SJCRH30 (cell line): ENCODE measurements around the gene ANKMY1. TPM values are rescaled to one million over a fixed set of nuclear protein-coding genes. Genes with fewer than 3 reads are reported as not detected.
"Not testable (repeated sequence)": the region's sequence is repeated elsewhere in the genome, so short reads cannot be mapped to it uniquely, and the experiment has no call there.

Experiments used
- DNase-seq, 2 experiments: peaks; one replicate each; pipeline ENCODE4 v3.0.0-alpha.2; 2015 to 2020
- H3K27ac ChIP-seq: fragments of 250-450 bp; sonication (Bioruptor Pico); 2 replicates; pipeline ENCODE4 v1.5.1; 2020; ENCODE audit warnings: mild to moderate bottlenecking, moderate library complexity
- H3K27me3 ChIP-seq: fragments of 250-450 bp; sonication (Bioruptor Pico); 2 replicates; pipeline ENCODE4 v1.5.1; 2020; ENCODE audit warnings: mild to moderate bottlenecking, moderate library complexity
- H3K36me3 ChIP-seq: fragments of 250-450 bp; sonication (Bioruptor Pico); 2 replicates; pipeline ENCODE4 v1.5.1; 2020; ENCODE audit warnings: mild to moderate bottlenecking, moderate library complexity
- H3K4me1 ChIP-seq: fragments of 250-450 bp; sonication (Bioruptor Pico); 2 replicates; pipeline ENCODE4 v1.5.1; 2020; ENCODE audit warnings: mild to moderate bottlenecking, moderate library complexity
- H3K4me3 ChIP-seq: fragments of 250-450 bp; sonication (Bioruptor Pico); 2 replicates; pipeline ENCODE4 v1.5.1; 2020; ENCODE audit warnings: mild to moderate bottlenecking, moderate library complexity
- H3K9me3 ChIP-seq: fragments of 250-450 bp; sonication (Bioruptor Pico); replicated peaks from 2 replicates; pipeline ENCODE4 v1.5.1; 2020; ENCODE audit warnings: mild to moderate bottlenecking, moderate library complexity
- total RNA-seq: library from RNA; depleted of rRNA; stranded (reverse); fragments of >200 nt; shearing (Covaris generic); gene quantifications from 2 replicates; pipeline ENCODE4 v1.2.3, GENCODE V29; 2014

ANKMY1 gene
- total RNA-seq, 1 experiment from 2014 or later, result 6.7 TPM

GRCh38 chr2:240563231-240563630 is 5.4 kb upstream of the ANKMY1 start:
- H3K4me3 ChIP-seq, H3K27me3 ChIP-seq, H3K27ac ChIP-seq, H3K36me3 ChIP-seq, H3K9me3 ChIP-seq, DNase-seq: not testable (repeated sequence)
- peaks cover 25% of the 10 kb centered on the region for H3K4me1 ChIP-seq

GRCh38 chr2:240561325-240561971 is 3.7 kb upstream of the ANKMY1 start:
- Histone ChIP-seq H3K9me3 (no peaks in the 10 kb centered on the region), H3K4me1 (peaks cover 15% of the 10 kb centered on the region), H3K36me3 (no peaks in the 10 kb centered on the region), H3K27ac (peak overlapping the region; percentile 95; the same call in 1 of the 2 replicates), H3K4me3 (peak overlapping the region; percentile 87), H3K27me3 (no peaks in the 10 kb centered on the region)
- DNase-seq, result no peak

GRCh38 chr2:240560480-240561324 is 2.9 kb upstream of the ANKMY1 start:
- Histone ChIP-seq H3K4me1 (peaks cover 11% of the 10 kb centered on the region), H3K27ac (peak overlapping the region; percentile 95), H3K9me3 (no peaks in the 10 kb centered on the region), H3K27me3 (no peaks in the 10 kb centered on the region), H3K4me3 (peak overlapping the region; percentile 87), H3K36me3 (no peaks in the 10 kb centered on the region)
- peak; percentile 99 to 100 for DNase-seq

- Histone ChIP-seq H3K36me3 (no peaks in the 10 kb centered on the region), H3K9me3 (no peaks in the 10 kb centered on the region), H3K4me1 (peaks cover 5% of the 10 kb centered on the region), H3K27me3 (no peaks in the 10 kb centered on the region), H3K4me3 (peak within 1 kb of the TSS; percentile 87), H3K27ac (peak within 1 kb of the TSS; percentile 95)
- DNase-seq, result peak; percentile 89 to 93
Measured at GRCh38 chr2:240560084-240560479, 2.3 kb upstream of the ANKMY1 start, which contains the start of gene DUSP28. TSS of gene DUSP28 (plus strand) at chr2:240560357. CDS start at chr2:240560685, 328 bp downstream.

- no peaks in the 10 kb centered on the region for H3K9me3 ChIP-seq
- H3K4me3 ChIP-seq, result no peak overlapping the region
- no peaks in the 10 kb centered on the region for H3K36me3 ChIP-seq
- H3K27ac ChIP-seq, result no peak overlapping the region
- no peaks in the 10 kb centered on the region for H3K27me3 ChIP-seq
- DNase-seq, result no peak
- H3K4me1 ChIP-seq, result peaks cover 3% of the 10 kb centered on the region
Measured at GRCh38 chr2:240559286-240559685, 1.5 kb upstream of the ANKMY1 start.

GRCh38 chr2:240558236-240558761 is 511 bp upstream of the ANKMY1 start:
- Histone ChIP-seq H3K4me3 (no peak overlapping the region), H3K4me1 (peaks cover 3% of the 10 kb centered on the region), H3K27ac (no peak overlapping the region), H3K36me3 (no peaks in the 10 kb centered on the region), H3K27me3 (no peaks in the 10 kb centered on the region), H3K9me3 (no peaks in the 10 kb centered on the region)
- DNase-seq, result no peak

- Histone ChIP-seq H3K4me1 (peaks cover 3% of the 10 kb centered on the region), H3K27me3 (no peaks in the 10 kb centered on the region), H3K27ac (no peak overlapping the region), H3K36me3 (peaks cover 8% of the 10 kb centered on the region; the same call in 1 of the 2 replicates), H3K9me3 (no peaks in the 10 kb centered on the region), H3K4me3 (no peak overlapping the region)
- DNase-seq, result no peak
Measured at GRCh38 chr2:240557101-240557751, 562 bp downstream of the ANKMY1 start.

GRCh38 chr2:240556553-240557100 is 1.2 kb downstream of the ANKMY1 start:
- Histone ChIP-seq H3K27ac (no peak overlapping the region), H3K27me3 (no peaks in the 10 kb centered on the region), H3K4me3 (no peak overlapping the region), H3K36me3 (peaks cover 14% of the 10 kb centered on the region), H3K4me1 (peaks cover 3% of the 10 kb centered on the region), H3K9me3 (no peaks in the 10 kb centered on the region; the same call in 1 of the 2 replicates)
- peak in 1 of 2 experiments; percentile 39 for DNase-seq

- Histone ChIP-seq H3K9me3 (peaks cover 2% of the 10 kb centered on the region; the same call in 1 of the 2 replicates), H3K27me3 (no peaks in the 10 kb centered on the region), H3K4me1 (peaks cover 3% of the 10 kb centered on the region; the same call in 1 of the 2 replicates), H3K4me3 (no peak overlapping the region), H3K27ac (no peak overlapping the region), H3K36me3 (peaks cover 20% of the 10 kb centered on the region)
- no peak for DNase-seq
Measured at GRCh38 chr2:240555541-240556250, 2.1 kb downstream of the ANKMY1 start.

- Histone ChIP-seq H3K27ac (no peak overlapping the region), H3K4me1 (peaks cover 3% of the 10 kb centered on the region; the same call in 1 of the 2 replicates), H3K27me3 (no peaks in the 10 kb centered on the region), H3K36me3 (peaks cover 25% of the 10 kb centered on the region), H3K4me3 (no peak overlapping the region), H3K9me3 (peaks cover 6% of the 10 kb centered on the region; the same call in 1 of the 2 replicates)
- no peak for DNase-seq
Measured at GRCh38 chr2:240554767-240555493, 2.9 kb downstream of the ANKMY1 start.

- no peaks in the 10 kb centered on the region for H3K4me1 ChIP-seq
- H3K36me3 ChIP-seq, result peaks cover 25% of the 10 kb centered on the region
- no peak overlapping the region for H3K4me3 ChIP-seq
- peaks cover 9% of the 10 kb centered on the region; the same call in 1 of the 2 replicates for H3K9me3 ChIP-seq
- no peak overlapping the region for H3K27ac ChIP-seq
- no peaks in the 10 kb centered on the region for H3K27me3 ChIP-seq
- DNase-seq, result no peak
Measured at GRCh38 chr2:240553956-240554480, 3.8 kb downstream of the ANKMY1 start.

GRCh38 chr2:240551811-240552210 is 6.0 kb downstream of the ANKMY1 start:
- peaks cover 9% of the 10 kb centered on the region; the same call in 1 of the 2 replicates for H3K9me3 ChIP-seq
- H3K4me3 ChIP-seq, result no peak overlapping the region
- no peaks in the 10 kb centered on the region for H3K4me1 ChIP-seq
- peaks cover 25% of the 10 kb centered on the region for H3K36me3 ChIP-seq
- DNase-seq, result no peak
- no peaks in the 10 kb centered on the region for H3K27me3 ChIP-seq
- no peak overlapping the region for H3K27ac ChIP-seq

- H3K4me3 ChIP-seq, result no peak overlapping the region
- no peak for DNase-seq
- no peak overlapping the region for H3K27ac ChIP-seq
- peaks cover 9% of the 10 kb centered on the region; the same call in 1 of the 2 replicates for H3K9me3 ChIP-seq
- peaks cover 25% of the 10 kb centered on the region for H3K36me3 ChIP-seq
- no peaks in the 10 kb centered on the region for H3K4me1 ChIP-seq
- no peaks in the 10 kb centered on the region for H3K27me3 ChIP-seq
Measured at GRCh38 chr2:240551288-240551687, 6.5 kb downstream of the ANKMY1 start.
